H1 (cell line): ENCODE results near the gene PDIA6.

Experiments
- ASH2L ChIP-seq: fragments of 200-600, 300-600 bp; sonication (generic); IDR thresholded peaks from one replicate; pipeline ENCODE4 v1.7.1; 2017; ENCODE audit warnings: low read length
- CTCF ChIP-seq, 3 experiments: IDR thresholded peaks; 1 replicate in 2 of 3; 2 replicates in 1 of 3; pipeline versions ENCODE4 v1.5.1 to v1.6.1; 2011; ENCODE audit warnings: low read length in 3 of 3, mild to moderate bottlenecking in 3 of 3, inconsistent platforms in 2 of 3, low read depth in 1 of 3, moderate library complexity in 1 of 3; ENCODE audit not compliant: insufficient read depth in 1 of 3; ENCODE audit errors: control extremely low read depth in 1 of 3
- EGR1 ChIP-seq: IDR thresholded peaks from 2 replicates; pipeline ENCODE4 v1.6.1; 2011; ENCODE audit warnings: low read depth, low read length, borderline replicate concordance
- EP300 ChIP-seq, 2 experiments: IDR thresholded peaks; 1 replicate in 1 of 2; 2 replicates in 1 of 2; pipeline ENCODE4 v1.6.1; 2011 to 2012; ENCODE audit warnings: low read depth in 2 of 2, low read length in 2 of 2, mild to moderate bottlenecking in 2 of 2, borderline replicate concordance in 1 of 2, inconsistent platforms in 1 of 2, moderate library complexity in 1 of 2
- EZH2 ChIP-seq: fragments of 200-600 bp; sonication (generic); IDR thresholded peaks from 2 replicates; pipeline ENCODE4 v1.7.1; 2012; ENCODE audit warnings: low read depth, mild to moderate bottlenecking, moderate library complexity, low read length, inconsistent platforms; ENCODE audit not compliant: severe bottlenecking
- MAFK ChIP-seq: IDR thresholded peaks from 2 replicates; pipeline ENCODE4 v1.6.1; 2012; ENCODE audit warnings: low read depth, mild to moderate bottlenecking, improper control_type of control experiment, low read length
- NRF1 ChIP-seq: IDR thresholded peaks from 2 replicates; pipeline ENCODE4 v1.6.1; 2011; ENCODE audit warnings: mild to moderate bottlenecking, low read depth, low read length, improper control_type of control experiment
- PHF8 ChIP-seq: fragments of 200-600 bp; sonication (generic); conservative IDR thresholded peaks from 2 replicates; pipeline ENCODE4 v1.7.1; 2012; ENCODE audit warnings: low read depth, mild to moderate bottlenecking, inconsistent platforms, low read length, moderate library complexity
- POLR2A ChIP-seq, 2 experiments: IDR thresholded peaks; 1 replicate in 1 of 2; 2 replicates in 1 of 2; pipeline ENCODE4 v1.6.1; 2011; ENCODE audit warnings: low read depth in 2 of 2, low read length in 2 of 2, mild to moderate bottlenecking in 2 of 2; ENCODE audit errors: control extremely low read depth in 1 of 2
- TAF1 ChIP-seq: IDR thresholded peaks from 2 replicates; pipeline ENCODE4 v1.6.1; 2011; ENCODE audit warnings: mild to moderate bottlenecking, low read depth, low read length
- TCF12 ChIP-seq: IDR thresholded peaks from 2 replicates; pipeline ENCODE4 v1.6.1; 2011; ENCODE audit warnings: low read depth, mild to moderate bottlenecking, low read length

- TF ChIP-seq CTCF (IDR thresholded peaks at IDR 0.05; ENCODE audit: control extremely low read depth in 1 of 3, insufficient read depth in 1 of 3, low read depth in 1 of 3, low read length in 3 of 3), result no peak
- no peak for TF ChIP-seq EGR1
- no peak for TF ChIP-seq POLR2A (IDR thresholded peaks at IDR 0.05; ENCODE audit: control extremely low read depth in 1 of 2, low read depth in 2 of 2, low read length in 2 of 2)
- TF ChIP-seq ASH2L, result no peak
- no peak for TF ChIP-seq EZH2
- no peak for TF ChIP-seq TCF12
- no peak for TF ChIP-seq EP300 (IDR thresholded peaks at IDR 0.05; ENCODE audit: borderline replicate concordance in 1 of 2, low read depth in 2 of 2, low read length in 2 of 2)
- no peak for TF ChIP-seq NRF1
- no peak for TF ChIP-seq TAF1
- no peak for TF ChIP-seq MAFK
- no peak for TF ChIP-seq PHF8
Observed at GRCh38 chr2:10753156-10753555, 59.4 kb downstream of the PDIA6 start.
